ENCODE results near the gene PNPLA3.

Gene PNPLA3

DNA sequence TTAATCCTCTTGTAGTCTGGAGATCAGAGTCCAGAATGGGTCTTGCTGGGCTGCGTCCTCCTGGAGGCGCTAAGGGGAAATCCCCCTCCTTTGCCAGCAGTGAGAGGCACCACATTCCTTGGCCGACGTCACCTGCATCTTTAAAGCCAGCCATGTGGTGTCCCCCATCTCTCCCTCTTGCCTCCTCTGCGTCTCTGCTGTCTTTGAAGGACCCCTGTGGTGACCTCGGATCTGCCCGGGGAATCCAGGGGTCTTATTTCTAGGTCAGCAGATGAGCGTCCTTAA, 73.3 kb downstream of the PNPLA3 start:
- H3K27me3 Mint-ChIP-seq: no peaks in the 10 kb centered on the region
- H3K4me1 Mint-ChIP-seq: peaks cover 59% of the 10 kb centered on the region
- peaks cover 60% of the 10 kb centered on the region for H3K36me3 Mint-ChIP-seq
- peak overlapping the region; percentile 97 for H3K27ac Mint-ChIP-seq
- ATAC-seq: no peak
- H3K4me3 Mint-ChIP-seq: peak overlapping the region; percentile 41
- H3K9me3 Mint-ChIP-seq: no peaks in the 10 kb centered on the region

Data from stimulated activated memory B cell treated with anti-CD40 and anti-IgM and Interleukin-4, amounts not matched to agents 10 μg/mL and 1 μg/mL and 100 μg/mL, for 72 hours (primary cell).